Sigmoid colon (tissue), 4 donors: Measurements from ENCODE around the gene CD276.

Experiments
- CTCF ChIP-seq, 4 experiments: fragments of 450-650 bp in 3 of 4; fragments of 200-600 bp in 1 of 4; IDR thresholded peaks; one replicate each; pipeline ENCODE4 v1.5.1; 2016 to 2019; ENCODE audit warnings: antibody characterized with exemption in 4 of 4, mild to moderate bottlenecking in 3 of 4, moderate library complexity in 2 of 4
- EP300 ChIP-seq, 4 donors: sonication (generic); formaldehyde crosslinking; IDR thresholded peaks; one replicate each; pipeline ENCODE4 v1.6.1; 2017; ENCODE audit warnings: antibody characterized with exemption in 4 of 4
- POLR2A ChIP-seq, 2 donors: fragments of 450-650 bp; IDR thresholded peaks; one replicate each; pipeline ENCODE4 v1.6.1; 2016; ENCODE audit warnings: antibody characterized with exemption in 2 of 2, mild to moderate bottlenecking in 2 of 2, moderate library complexity in 2 of 2
- POLR2AphosphoS5 ChIP-seq, 4 donors: sonication (generic); formaldehyde crosslinking; IDR thresholded peaks; one replicate each; pipeline ENCODE4 v1.6.1; 2017; ENCODE audit warnings: antibody characterized with exemption in 4 of 4

- TF ChIP-seq CTCF (IDR thresholded peaks at IDR 0.05), result no peak
- TF ChIP-seq POLR2AphosphoS5 (IDR thresholded peaks at IDR 0.05), result peak in 1 of 4 donors; percentile 23
- TF ChIP-seq POLR2A (IDR thresholded peaks at IDR 0.05), result no peak
- no peak for TF ChIP-seq EP300 (IDR thresholded peaks at IDR 0.05)
Observed at GRCh38 chr15:73753250-73754130, 69.3 kb downstream of the CD276 start, which contains the start of gene INSYN1.
